ENCODE results near the gene HIGD1A.

The HIGD1A gene

GRCh38 chr3:42764115-42764514 lies 40.2 kb downstream of the HIGD1A start:
- no peak for TF ChIP-seq CTCF (IDR thresholded peaks at IDR 0.05; ENCODE audit: low read depth, low read length)
- no peak for DNase-seq (ENCODE audit: extremely low read depth, low read depth)

- no peak for DNase-seq (ENCODE audit: extremely low read depth, low read depth)
- TF ChIP-seq CTCF (IDR thresholded peaks at IDR 0.05; ENCODE audit: low read depth, low read length), result no peak
Measured at GRCh38 chr3:42763021-42763420, 41.3 kb downstream of the HIGD1A start.

GRCh38 chr3:42762046-42762724 lies 42.1 kb downstream of the HIGD1A start:
- no peak for TF ChIP-seq CTCF (IDR thresholded peaks at IDR 0.05; ENCODE audit: low read depth, low read length)
- DNase-seq (ENCODE audit: extremely low read depth, low read depth), result no peak

- no peak for DNase-seq (ENCODE audit: extremely low read depth, low read depth)
- TF ChIP-seq CTCF (IDR thresholded peaks at IDR 0.05; ENCODE audit: low read depth, low read length), result no peak
Measured at GRCh38 chr3:42758126-42758525, 46.2 kb downstream of the HIGD1A start.

GRCh38 chr3:42756681-42757213 lies 47.5 kb downstream of the HIGD1A start:
- no peak for TF ChIP-seq CTCF (IDR thresholded peaks at IDR 0.05; ENCODE audit: low read depth, low read length)
- no peak for DNase-seq (ENCODE audit: extremely low read depth, low read depth)

GRCh38 chr3:42755681-42756578 lies 48.4 kb downstream of the HIGD1A start:
- TF ChIP-seq CTCF (IDR thresholded peaks at IDR 0.05; ENCODE audit: low read depth, low read length), result peak; percentile 69

GRCh38 chr3:42753757-42754156 lies 50.5 kb downstream of the HIGD1A start:
- no peak for DNase-seq (ENCODE audit: extremely low read depth, low read depth)
- TF ChIP-seq CTCF (IDR thresholded peaks at IDR 0.05; ENCODE audit: low read depth, low read length), result no peak

More at GRCh38 chr3:42755681-42756578, 48.4 kb downstream of the HIGD1A start:
- no peak for DNase-seq (ENCODE audit: extremely low read depth, low read depth)

Data from AG09319 (cell line).